Fibroblast of lung (primary cell): ENCODE results near the gene LGALS14.

Experiments
- EZH2 ChIP-seq: IDR thresholded peaks from 2 replicates; pipeline ENCODE4 v1.5.1; 2012; ENCODE audit warnings: low read length, control low read depth, mild to moderate bottlenecking; ENCODE audit errors: missing control alignments
- TF ChIP-seq, protein P1 (sequence below), 2 donors: IDR thresholded peaks in 1 of 2; conservative IDR thresholded peaks in 1 of 2; 1 replicate in 1 of 2; 2 replicates in 1 of 2; pipeline ENCODE4 v1.5.1; 2011 to 2012; ENCODE audit warnings: low read length in 2 of 2, control low read depth in 1 of 2, inconsistent platforms in 1 of 2, low read depth in 1 of 2, mild to moderate bottlenecking in 1 of 2

DNA sequence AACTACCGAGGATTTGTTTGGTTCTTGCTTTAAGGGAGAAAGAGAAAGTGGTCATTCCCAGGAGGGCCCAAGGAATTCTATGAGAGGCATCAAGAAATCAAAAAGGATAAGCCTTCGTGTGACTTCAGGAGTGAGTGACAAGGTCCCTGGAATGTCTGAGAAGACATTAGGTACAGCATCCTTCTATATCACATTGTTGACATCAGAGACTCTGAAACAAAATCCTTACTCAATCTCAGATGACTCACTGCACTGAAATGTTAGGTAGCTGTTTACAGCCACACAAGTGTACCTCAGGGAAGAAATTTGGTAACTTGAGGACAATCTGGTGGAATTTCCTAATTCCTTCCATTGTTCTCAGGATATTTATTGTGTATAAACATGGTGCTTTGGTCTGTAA lies 7.9 kb upstream of the LGALS14 start:
- TF ChIP-seq, protein P1, sequence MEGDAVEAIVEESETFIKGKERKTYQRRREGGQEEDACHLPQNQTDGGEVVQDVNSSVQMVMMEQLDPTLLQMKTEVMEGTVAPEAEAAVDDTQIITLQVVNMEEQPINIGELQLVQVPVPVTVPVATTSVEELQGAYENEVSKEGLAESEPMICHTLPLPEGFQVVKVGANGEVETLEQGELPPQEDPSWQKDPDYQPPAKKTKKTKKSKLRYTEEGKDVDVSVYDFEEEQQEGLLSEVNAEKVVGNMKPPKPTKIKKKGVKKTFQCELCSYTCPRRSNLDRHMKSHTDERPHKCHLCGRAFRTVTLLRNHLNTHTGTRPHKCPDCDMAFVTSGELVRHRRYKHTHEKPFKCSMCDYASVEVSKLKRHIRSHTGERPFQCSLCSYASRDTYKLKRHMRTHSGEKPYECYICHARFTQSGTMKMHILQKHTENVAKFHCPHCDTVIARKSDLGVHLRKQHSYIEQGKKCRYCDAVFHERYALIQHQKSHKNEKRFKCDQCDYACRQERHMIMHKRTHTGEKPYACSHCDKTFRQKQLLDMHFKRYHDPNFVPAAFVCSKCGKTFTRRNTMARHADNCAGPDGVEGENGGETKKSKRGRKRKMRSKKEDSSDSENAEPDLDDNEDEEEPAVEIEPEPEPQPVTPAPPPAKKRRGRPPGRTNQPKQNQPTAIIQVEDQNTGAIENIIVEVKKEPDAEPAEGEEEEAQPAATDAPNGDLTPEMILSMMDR (conservative IDR thresholded peaks at IDR 0.05 in 1 of 2, IDR thresholded peaks at IDR 0.05 in 1 of 2; ENCODE audit: low read depth in 1 of 2, low read length in 2 of 2): no peak
- TF ChIP-seq EZH2: no peak
